ENCODE data around the gene AP2B1.

The AP2B1 gene

DNA sequence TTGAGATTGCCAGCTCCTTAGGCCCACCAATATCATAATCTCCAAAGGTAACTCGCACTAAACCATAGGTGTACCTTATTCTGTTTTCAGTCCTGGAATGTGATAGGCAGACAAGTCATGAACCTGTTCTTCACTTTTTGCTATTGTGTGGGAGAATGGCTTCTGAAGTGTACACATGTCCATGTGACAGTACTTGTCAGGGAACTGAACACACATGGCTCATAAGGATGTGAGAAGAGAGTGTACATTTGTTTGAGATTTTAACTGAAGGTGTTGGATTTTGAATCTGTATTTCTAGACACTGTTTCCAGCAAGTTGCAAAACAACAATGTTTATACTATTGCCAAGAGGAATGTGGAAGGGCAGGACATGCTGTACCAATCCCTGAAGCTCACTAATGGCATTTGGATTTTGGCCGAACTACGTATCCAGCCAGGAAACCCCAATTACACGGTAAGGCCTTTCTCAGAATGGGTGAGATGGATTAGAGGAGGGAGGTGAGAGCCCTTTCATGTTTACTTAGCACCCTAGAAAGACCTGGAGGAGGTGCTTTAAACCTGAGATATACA is 129.9 kb downstream of the AP2B1 start:
- peaks cover 10% of the 10 kb centered on the region for H3K4me1 ChIP-seq (ENCODE audit: control insufficient read depth, insufficient read depth, low read length)
- no peak overlapping the region for H3K4me3 ChIP-seq (ENCODE audit: low read depth, low read length)
- H3K9me3 ChIP-seq (ENCODE audit: control insufficient read depth, insufficient read depth, low read depth, low read length), result no peaks in the 10 kb centered on the region
- no peak overlapping the region for H3K27ac ChIP-seq (ENCODE audit: extremely low read depth, low read depth, low read length)
- H3K36me3 ChIP-seq (ENCODE audit: control insufficient read depth in 2 of 2, insufficient read depth in 1 of 2, low read length in 2 of 2), result peaks cover 26 to 81% of the 10 kb centered on the region in 2 experiments
- TF ChIP-seq ZSCAN23 (tag by site-specific recombination; IDR thresholded peaks at IDR 0.05), result no peak
- no peak for TF ChIP-seq ZNF311 (tag by site-specific recombination; IDR thresholded peaks at IDR 0.05; ENCODE audit: borderline replicate concordance)
- TF ChIP-seq ZNF132 (tag by site-specific recombination; IDR thresholded peaks at IDR 0.05; ENCODE audit: borderline replicate concordance), result no peak
- no peak for TF ChIP-seq SP2 (tag by site-specific recombination; IDR thresholded peaks at IDR 0.05)
- TF ChIP-seq GLIS1 (tag by site-specific recombination; IDR thresholded peaks at IDR 0.05), result peak; percentile 17; the same call in 1 of the 2 replicates
- CTCF ChIA-PET, result interaction anchor here (0.6 to 2.4 kb wide), 4 partner anchors 30 to 104 kb away, joined by 3 to 11 read pairs (median 5); no protein-coding TSS in a partner anchor
- POLR2A ChIA-PET, result interaction anchor here (0.5 to 1.0 kb wide), 2 partner anchors 17 to 1104 kb away, joined by 3 to 4 read pairs; no protein-coding TSS in a partner anchor

DNA sequence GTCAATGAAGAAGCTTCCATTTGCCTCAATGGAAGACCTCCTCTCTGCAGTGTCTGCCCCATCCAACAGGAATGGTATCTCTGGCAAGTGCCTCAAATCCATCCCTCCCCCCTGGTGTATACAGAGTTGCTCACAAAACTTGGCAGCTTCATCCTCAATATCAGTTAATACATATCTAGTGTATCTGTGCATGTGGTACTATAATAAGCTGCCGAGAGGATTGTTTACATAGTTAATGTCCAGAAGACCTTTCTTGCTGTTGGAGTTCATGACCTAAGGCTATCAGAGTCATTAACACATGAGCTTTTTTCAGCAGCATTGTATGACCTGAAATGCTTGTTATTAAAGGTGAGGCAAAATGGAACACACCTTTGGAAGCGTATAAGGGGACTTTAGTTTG is 130.4 kb downstream of the AP2B1 start:
- Histone ChIP-seq H3K27ac (ENCODE audit: extremely low read depth, low read depth, low read length) (0 out of 2 replicates have a peak overlapping the region, but pooled peaks have one; percentile 9), H3K9me3 (ENCODE audit: control insufficient read depth, insufficient read depth, low read depth, low read length) (no peaks in the 10 kb centered on the region), H3K4me3 (ENCODE audit: low read depth, low read length) (no peak overlapping the region), H3K4me1 (ENCODE audit: control insufficient read depth, insufficient read depth, low read length) (peaks cover 10% of the 10 kb centered on the region), H3K36me3 (ENCODE audit: control insufficient read depth in 2 of 2, insufficient read depth in 1 of 2, low read length in 2 of 2) (peaks cover 24 to 84% of the 10 kb centered on the region in 2 experiments)
- CTCF ChIA-PET, result interaction anchor here (1.7 to 2.4 kb wide), 2 partner anchors 30 to 105 kb away, joined by 7 to 11 read pairs; no protein-coding TSS in a partner anchor
- TF ChIP-seq ZSCAN16 (tag by site-specific recombination; IDR thresholded peaks at IDR 0.05) (no peak), ZBTB48 (tag by site-specific recombination; IDR thresholded peaks at IDR 0.05) (no peak), ZSCAN5A (tag by site-specific recombination; IDR thresholded peaks at IDR 0.05) (no peak), ZNF792 (tag by site-specific recombination; IDR thresholded peaks at IDR 0.05) (no peak), ZNF660 (tag by site-specific recombination; IDR thresholded peaks at IDR 0.05) (no peak), ZNF473 (tag by site-specific recombination; IDR thresholded peaks at IDR 0.05) (no peak), ZBTB44 (tag by site-specific recombination; IDR thresholded peaks at IDR 0.05) (no peak), ATF2 (tag by site-specific recombination; IDR thresholded peaks at IDR 0.05; ENCODE audit: low read depth) (no peak), ZFP41 (tag by site-specific recombination; IDR thresholded peaks at IDR 0.05; ENCODE audit: borderline replicate concordance) (no peak)
- POLR2A ChIA-PET, result interaction anchor here (0.5 to 1.0 kb wide), 2 partner anchors 16 to 1105 kb away, joined by 3 to 4 read pairs; no protein-coding TSS in a partner anchor

GRCh38 chr17:35723735-35724134 is 136.6 kb downstream of the AP2B1 start:
- Histone ChIP-seq H3K9me3 (ENCODE audit: control insufficient read depth, insufficient read depth, low read depth, low read length) (no peaks in the 10 kb centered on the region), H3K4me1 (ENCODE audit: control insufficient read depth, insufficient read depth, low read length) (peaks cover 17% of the 10 kb centered on the region), H3K4me3 (ENCODE audit: low read depth, low read length) (no peak overlapping the region), H3K36me3 (ENCODE audit: control insufficient read depth in 2 of 2, insufficient read depth in 1 of 2, low read length in 2 of 2) (peaks cover 32 to 58% of the 10 kb centered on the region in 2 experiments), H3K27ac (ENCODE audit: extremely low read depth, low read depth, low read length) (no peak overlapping the region)
- TF ChIP-seq ZBTB7A (tag by site-specific recombination; IDR thresholded peaks at IDR 0.05; ENCODE audit: low read depth), result no peak
- 0 out of 2 replicates have a peak, but pooled peaks have one; percentile 50 for TF ChIP-seq SCRT1 (tag by site-specific recombination; IDR thresholded peaks at IDR 0.05; ENCODE audit: borderline replicate concordance)
- TF ChIP-seq SCRT2 (tag by site-specific recombination; IDR thresholded peaks at IDR 0.05), result peak; percentile 64
- POLR2A ChIA-PET, result no interaction called here
- CTCF ChIA-PET, result interaction anchor here (0.9 to 1.5 kb wide), 2 partner anchors 23 to 40 kb away, joined by 4 to 5 read pairs; no protein-coding TSS in a partner anchor
